Activated naive CD8-positive, alpha-beta T cell treated with anti-CD3 and anti-CD28 coated beads, Interleukin-2, amount 50 U/mL, for 24 hours (primary cell): ENCODE measurements around the gene BCAR3.
A peak's percentile ranks its signal among the peaks of the same experiment; 100 is the strongest.
"Not testable (repeated sequence)": the region's sequence is repeated elsewhere in the genome, so short reads cannot be mapped to it uniquely, and the experiment has no call there.

Experiments
- ATAC-seq: fragments of 150-1000 bp; cut with Tn5 transposase; one replicate; pipeline ENCODE4 v1.10.0; 2021
- DNase-seq: peaks from one replicate; pipeline ENCODE4 v3.0.0; 2021
- H3K27ac Mint-ChIP-seq: one replicate; pipeline ENCODE4 v1.8.0; 2021; ENCODE audit warnings: mild to moderate bottlenecking, mixed read lengths
- H3K27me3 Mint-ChIP-seq: one replicate; pipeline ENCODE4 v1.8.0; 2021; ENCODE audit warnings: mixed read lengths
- H3K36me3 Mint-ChIP-seq: one replicate; pipeline ENCODE4 v1.8.0; 2021; ENCODE audit warnings: low read depth, mixed read lengths
- H3K4me1 Mint-ChIP-seq: one replicate; pipeline ENCODE4 v1.8.0; 2021; ENCODE audit warnings: mixed read lengths
- H3K4me3 Mint-ChIP-seq: one replicate; pipeline ENCODE4 v1.8.0; 2021; ENCODE audit warnings: mild to moderate bottlenecking, moderate library complexity, mixed read lengths
- H3K9me3 Mint-ChIP-seq: one replicate; pipeline ENCODE4 v1.8.0; 2021; ENCODE audit warnings: mixed read lengths

Gene BCAR3

DNA sequence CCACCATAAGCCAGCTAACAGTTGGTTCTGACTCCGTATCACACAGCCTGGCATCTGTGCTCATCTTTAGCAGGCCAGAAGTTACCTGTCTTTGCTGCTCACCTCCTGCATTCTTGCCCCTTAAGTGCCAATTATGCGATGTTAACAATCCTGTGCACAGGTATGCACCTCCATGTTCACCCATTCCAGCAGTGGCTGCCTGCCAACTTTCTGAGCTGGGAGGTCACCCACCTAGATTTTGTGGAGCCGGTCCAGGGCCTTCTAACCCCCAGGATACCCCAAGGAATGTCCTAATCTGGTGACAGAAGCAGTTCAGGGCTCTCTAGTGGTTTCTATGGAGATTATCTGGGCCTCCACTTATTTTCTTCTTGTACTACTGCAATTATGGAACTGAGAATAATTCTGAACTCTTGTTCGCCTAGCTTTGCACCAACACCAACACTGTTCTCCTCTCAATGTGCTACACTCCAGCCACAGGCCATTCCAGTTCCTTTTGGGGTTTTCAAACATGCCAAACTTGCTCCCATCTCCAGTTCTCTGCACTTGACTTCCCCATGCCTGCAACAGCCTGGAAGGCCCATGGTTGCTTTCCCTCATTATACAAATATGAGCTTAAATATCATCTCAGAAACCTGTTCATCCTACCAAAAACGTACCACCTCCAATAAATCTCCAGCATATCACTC, 9.0 kb downstream of the BCAR3 start:
- Mint-ChIP-seq H3K4me1 (no peaks in the 10 kb centered on the region), H3K36me3 (no peaks in the 10 kb centered on the region), H3K27ac (no peak overlapping the region), H3K27me3 (no peaks in the 10 kb centered on the region), H3K9me3 (no peaks in the 10 kb centered on the region), H3K4me3 (no peak overlapping the region)
- DNase-seq = no peak
- no peak for ATAC-seq

DNA sequence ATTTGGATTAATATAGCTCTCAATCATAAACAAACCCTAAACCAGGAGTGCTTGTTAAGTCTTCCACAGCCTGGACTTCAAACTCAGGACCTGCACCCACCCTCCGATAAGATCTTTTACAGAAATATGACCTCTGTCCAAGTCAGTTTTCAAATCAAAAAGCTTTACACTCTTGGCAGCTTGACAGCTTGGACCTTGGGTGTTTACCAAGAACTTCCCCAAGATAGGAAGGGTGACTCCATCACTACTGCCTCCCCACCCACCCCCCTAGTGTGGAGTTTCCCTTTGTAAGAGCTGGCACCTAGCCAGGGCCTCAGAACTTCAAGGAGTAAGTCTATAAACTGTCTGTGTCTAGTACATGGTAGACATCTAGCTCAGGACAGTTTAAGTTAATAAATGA, 9.6 kb downstream of the BCAR3 start:
- H3K36me3 Mint-ChIP-seq = no peaks in the 10 kb centered on the region
- no peaks in the 10 kb centered on the region for H3K4me1 Mint-ChIP-seq
- no peaks in the 10 kb centered on the region for H3K9me3 Mint-ChIP-seq
- ATAC-seq = peak; percentile 7
- no peak for DNase-seq
- H3K27me3 Mint-ChIP-seq = no peaks in the 10 kb centered on the region
- H3K27ac Mint-ChIP-seq = no peak overlapping the region
- H3K4me3 Mint-ChIP-seq = no peak overlapping the region

DNA sequence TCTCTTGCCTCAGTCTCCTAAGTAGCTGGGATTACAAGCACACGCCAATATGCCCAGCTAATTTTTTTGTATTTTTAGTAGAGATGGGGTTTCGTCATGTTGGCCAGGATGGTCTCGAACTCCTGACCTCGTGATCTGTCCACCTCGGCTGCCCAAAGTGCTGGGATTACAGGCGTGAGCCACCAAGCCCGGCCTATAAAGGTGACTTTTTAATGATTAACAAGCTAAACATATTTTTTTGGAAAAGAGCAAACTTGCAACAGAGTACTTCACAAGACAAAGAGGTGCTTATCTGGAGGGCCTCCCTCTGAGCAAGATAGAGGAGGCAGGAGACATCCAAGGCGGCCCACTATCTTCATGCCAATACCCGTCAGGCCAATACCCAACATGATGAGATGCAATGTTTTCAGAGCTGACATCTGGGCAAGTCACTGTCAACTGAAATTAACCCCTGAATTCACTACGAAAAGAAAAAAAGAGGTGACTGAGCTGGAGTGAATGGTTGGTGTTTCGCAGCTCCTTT, 10.5 kb downstream of the BCAR3 start:
- Mint-ChIP-seq H3K4me3 (no peak overlapping the region), H3K4me1 (no peaks in the 10 kb centered on the region), H3K27ac (no peak overlapping the region), H3K9me3 (no peaks in the 10 kb centered on the region), H3K36me3 (no peaks in the 10 kb centered on the region), H3K27me3 (no peaks in the 10 kb centered on the region)
- DNase-seq (no peak), ATAC-seq (no peak)

DNA sequence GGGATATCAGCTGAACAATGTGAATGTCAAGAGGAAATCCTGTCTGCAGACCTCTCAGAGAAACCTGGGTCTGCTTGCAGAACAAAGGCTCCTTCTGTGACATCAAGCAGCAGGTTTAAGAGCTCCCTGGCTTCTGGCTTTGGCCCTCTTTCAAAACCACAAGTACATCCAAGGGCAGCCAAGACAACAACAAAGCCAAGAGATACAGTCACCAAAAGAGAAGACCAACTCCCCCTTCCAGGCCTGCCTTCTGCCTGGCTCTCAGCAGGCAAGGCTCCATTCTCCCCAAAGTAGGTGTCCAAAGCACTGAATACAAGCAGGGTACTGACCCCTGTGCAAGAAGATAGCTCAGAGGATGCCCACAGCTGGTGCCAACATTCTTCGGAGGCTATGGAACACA, 11.5 kb downstream of the BCAR3 start:
- no peak for ATAC-seq
- H3K27me3 Mint-ChIP-seq = no peaks in the 10 kb centered on the region
- no peaks in the 10 kb centered on the region for H3K9me3 Mint-ChIP-seq
- H3K4me1 Mint-ChIP-seq = no peaks in the 10 kb centered on the region
- H3K36me3 Mint-ChIP-seq = no peaks in the 10 kb centered on the region
- DNase-seq = no peak
- H3K27ac Mint-ChIP-seq = no peak overlapping the region
- H3K4me3 Mint-ChIP-seq = no peak overlapping the region

DNA sequence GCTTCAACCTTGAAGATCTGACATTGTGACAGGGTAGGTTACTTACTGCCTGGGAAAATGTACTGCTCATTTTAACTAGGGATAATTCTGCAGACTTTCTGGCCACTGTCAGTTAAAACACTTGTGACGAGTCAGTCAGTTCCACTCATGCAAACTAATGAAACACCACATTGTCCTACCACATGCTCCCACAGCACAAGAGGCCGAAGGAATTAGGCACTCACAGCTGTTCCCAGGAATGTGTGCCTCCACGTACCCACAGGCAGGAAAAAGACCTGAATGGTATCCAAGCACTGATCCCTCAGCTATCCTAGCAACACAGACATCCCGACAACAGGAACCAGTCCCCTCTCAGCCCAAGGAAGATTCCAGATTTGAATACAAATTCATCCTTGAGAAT, 12.3 kb downstream of the BCAR3 start:
- Mint-ChIP-seq H3K4me3 (no peak overlapping the region), H3K27ac (no peak overlapping the region), H3K4me1 (no peaks in the 10 kb centered on the region), H3K27me3 (no peaks in the 10 kb centered on the region), H3K9me3 (no peaks in the 10 kb centered on the region), H3K36me3 (no peaks in the 10 kb centered on the region)
- DNase-seq (no peak), ATAC-seq (no peak)

DNA sequence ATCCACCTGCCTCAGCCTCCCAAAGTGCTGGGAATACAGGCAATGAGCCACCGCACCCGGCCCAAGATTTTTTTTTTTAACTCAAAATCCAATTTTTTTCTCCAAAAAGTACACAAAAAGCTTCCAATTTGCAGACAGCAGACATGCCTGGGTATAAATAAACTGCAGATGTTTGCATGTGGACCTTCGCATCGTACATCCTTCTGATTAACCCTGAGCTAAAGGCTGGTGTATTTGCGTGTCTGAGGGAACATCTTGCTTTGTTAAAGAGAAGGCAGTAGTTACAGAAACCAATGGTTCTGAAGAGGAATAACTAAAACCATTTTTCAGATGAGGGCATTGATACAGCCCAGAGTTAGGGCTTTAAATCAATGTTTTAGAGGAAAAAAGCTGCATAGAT, 12.7 kb downstream of the BCAR3 start:
- Mint-ChIP-seq H3K36me3 (no peaks in the 10 kb centered on the region), H3K9me3 (no peaks in the 10 kb centered on the region), H3K4me1 (no peaks in the 10 kb centered on the region), H3K27ac (no peak overlapping the region), H3K27me3 (no peaks in the 10 kb centered on the region), H3K4me3 (no peak overlapping the region)
- no peak for DNase-seq
- ATAC-seq = no peak

DNA sequence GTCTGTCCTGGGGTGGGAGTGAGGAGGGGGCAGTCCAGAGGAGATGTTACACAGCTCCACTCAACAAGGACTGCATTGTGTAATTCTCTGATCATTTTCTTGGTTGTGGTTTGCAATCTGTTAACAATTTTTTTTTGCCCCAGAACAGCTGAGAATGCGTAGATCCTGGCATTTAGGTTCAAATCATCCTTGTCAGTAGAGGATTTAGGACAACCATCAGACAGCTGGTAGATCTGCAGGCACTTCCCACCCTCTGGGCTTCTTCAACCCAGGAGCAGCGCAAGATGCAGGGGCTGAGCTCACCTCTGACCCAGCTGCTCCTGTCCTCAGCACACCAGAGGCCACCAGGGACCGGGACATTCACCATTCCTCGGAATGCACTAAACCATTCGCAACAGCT, 13.5 kb downstream of the BCAR3 start:
- Mint-ChIP-seq H3K9me3 (no peaks in the 10 kb centered on the region), H3K36me3 (no peaks in the 10 kb centered on the region), H3K27me3 (no peaks in the 10 kb centered on the region), H3K4me3 (no peak overlapping the region), H3K4me1 (no peaks in the 10 kb centered on the region), H3K27ac (no peak overlapping the region)
- no peak for ATAC-seq
- DNase-seq = no peak

DNA sequence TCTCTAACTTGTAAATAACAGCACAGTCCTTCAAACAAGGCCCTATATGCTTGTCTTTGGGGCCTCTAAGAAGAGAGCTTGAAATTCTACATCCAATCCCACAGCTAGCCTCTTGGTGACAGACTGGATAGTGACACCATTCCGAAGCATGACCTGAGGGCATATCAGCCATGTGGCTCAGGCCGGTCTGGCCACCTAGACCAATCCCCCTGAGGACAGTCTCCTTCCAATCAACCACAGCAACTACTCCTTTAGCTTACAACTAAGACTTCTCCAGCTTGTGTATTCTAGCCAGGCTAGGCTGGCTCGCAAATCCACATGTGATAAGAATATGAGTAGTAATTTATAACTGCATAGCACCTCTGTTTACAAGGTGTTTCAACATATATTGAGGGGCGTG, 14.0 kb downstream of the BCAR3 start:
- Mint-ChIP-seq H3K36me3 (no peaks in the 10 kb centered on the region), H3K9me3 (no peaks in the 10 kb centered on the region)
- no peak for ATAC-seq

DNA sequence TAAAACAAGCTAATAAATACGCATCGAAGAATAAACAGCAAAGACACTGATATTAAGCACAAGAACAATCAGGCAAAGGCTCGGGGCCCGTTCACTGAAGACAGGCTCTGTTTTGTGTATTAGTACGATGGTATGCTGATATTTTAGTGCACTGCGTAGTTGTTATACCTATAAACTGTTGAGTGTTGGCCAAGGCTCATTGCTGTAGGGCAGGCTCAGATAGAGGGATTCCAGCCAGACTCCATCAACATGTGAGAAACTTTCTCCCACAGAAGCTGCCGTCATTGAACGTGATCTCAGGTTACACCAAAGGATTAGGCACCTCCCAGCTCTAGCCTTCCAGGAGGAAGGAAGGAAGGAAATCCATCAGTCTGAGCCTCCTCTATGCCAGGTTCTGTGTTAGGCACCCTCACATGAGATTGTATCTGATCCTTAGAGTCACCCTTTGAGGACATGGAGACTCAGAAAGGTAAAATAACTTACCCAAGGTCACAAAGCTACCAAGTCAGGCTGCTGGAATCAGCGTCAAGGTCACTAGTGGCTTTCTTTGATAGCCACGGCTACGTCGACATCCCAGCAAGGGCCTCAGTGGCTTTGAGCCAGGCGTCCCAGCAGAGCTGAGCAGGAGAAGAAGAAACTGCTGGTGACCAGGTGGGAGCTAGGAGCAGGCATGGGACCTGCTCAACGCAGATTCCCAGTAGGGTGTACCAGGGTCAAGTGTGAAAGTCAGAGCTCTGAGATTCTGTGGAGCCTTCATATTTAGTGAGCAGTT, 14.8 kb downstream of the BCAR3 start:
- Mint-ChIP-seq H3K36me3 (no peaks in the 10 kb centered on the region), H3K4me3 (no peak overlapping the region), H3K27ac (no peak overlapping the region), H3K9me3 (no peaks in the 10 kb centered on the region), H3K27me3 (no peaks in the 10 kb centered on the region), H3K4me1 (no peaks in the 10 kb centered on the region)
- DNase-seq (no peak), ATAC-seq (no peak)

More for the DNA sequence above, 14.0 kb downstream of the BCAR3 start:
- H3K27me3 Mint-ChIP-seq = no peaks in the 10 kb centered on the region
- no peak overlapping the region for H3K4me3 Mint-ChIP-seq
- no peak overlapping the region for H3K27ac Mint-ChIP-seq
- no peaks in the 10 kb centered on the region for H3K4me1 Mint-ChIP-seq
- DNase-seq = no peak

DNA sequence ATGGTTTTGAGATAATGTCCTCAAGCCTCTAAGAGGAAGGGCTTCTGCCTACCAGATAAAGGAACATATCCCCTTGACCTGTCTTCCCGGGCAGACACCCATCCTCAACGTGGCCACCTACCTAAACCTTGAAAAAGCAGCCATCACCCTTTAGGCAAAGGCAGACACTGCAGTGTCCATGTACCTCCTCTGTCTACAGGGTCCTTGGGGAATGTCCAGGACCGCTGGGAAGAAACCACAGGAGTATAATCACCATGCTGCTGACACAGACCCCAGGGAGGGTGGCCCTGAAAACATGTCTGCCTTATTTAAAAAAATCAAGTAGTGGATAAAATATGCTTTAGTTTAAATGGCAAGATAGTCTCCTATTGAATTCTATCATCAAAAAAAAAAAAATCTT, 16.6 kb downstream of the BCAR3 start:
- H3K36me3 Mint-ChIP-seq = no peaks in the 10 kb centered on the region

DNA sequence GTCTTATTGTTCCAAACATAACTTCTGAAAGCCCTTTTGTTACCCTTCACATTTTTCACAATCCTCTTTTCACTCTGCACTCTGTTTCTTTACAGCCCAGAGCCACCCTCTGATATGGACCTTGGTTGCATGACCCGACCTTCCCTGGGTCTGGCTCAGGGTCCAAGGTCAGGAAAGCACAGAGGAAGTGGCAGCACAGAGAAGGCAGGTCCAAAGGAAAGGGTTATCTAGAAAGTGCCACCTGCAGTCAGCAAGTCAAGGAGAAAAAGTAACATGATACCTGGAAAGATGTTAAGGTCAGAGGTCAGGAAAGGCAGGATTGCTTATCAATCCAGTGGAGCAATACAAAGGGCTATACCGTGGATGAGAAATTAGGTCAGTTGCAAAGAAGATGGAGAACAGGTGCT, 18.4 kb downstream of the BCAR3 start:
- no peaks in the 10 kb centered on the region for H3K9me3 Mint-ChIP-seq
- no peaks in the 10 kb centered on the region for H3K4me1 Mint-ChIP-seq
- H3K27ac Mint-ChIP-seq = no peak overlapping the region

More for the DNA sequence above, 16.6 kb downstream of the BCAR3 start:
- no peak overlapping the region for H3K27ac Mint-ChIP-seq
- no peaks in the 10 kb centered on the region for H3K27me3 Mint-ChIP-seq
- no peaks in the 10 kb centered on the region for H3K9me3 Mint-ChIP-seq
- no peaks in the 10 kb centered on the region for H3K4me1 Mint-ChIP-seq
- H3K4me3 Mint-ChIP-seq = no peak overlapping the region
- DNase-seq (no peak), ATAC-seq (no peak)

DNA sequence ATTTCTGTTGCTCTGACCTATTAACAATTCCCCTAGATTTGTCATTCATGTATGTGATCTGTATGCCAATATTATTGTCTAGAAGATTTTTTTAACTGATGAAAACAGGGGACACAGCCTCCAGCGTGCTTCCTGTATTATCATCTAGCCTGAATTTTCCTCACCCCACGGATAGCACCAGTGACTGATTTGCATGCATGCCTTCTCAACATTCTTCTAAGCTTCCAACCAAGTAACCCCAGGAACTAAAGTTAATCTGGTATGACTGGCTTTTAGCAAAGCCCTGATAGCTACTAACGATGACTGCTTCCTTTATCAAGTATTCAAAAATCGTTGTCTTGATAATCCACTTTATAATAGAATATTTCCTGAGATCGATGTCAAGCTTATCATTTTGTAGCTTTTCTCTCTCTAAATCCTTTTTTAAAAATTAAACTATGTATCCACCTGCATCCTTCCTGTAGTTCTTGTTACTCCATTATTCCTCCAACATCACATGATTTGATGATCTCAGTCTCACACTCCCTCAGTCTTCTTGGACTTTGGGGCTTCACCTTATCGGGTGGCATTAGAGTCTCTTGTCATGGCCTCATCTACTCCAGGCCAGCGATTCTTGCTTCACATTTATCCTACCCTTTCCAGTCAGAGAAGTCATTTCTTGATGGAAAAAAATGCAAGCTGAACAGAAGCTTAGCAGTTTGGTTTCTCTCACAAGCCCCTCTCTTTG, 19.0 kb downstream of the BCAR3 start:
- Mint-ChIP-seq H3K4me1 (no peaks in the 10 kb centered on the region), H3K36me3 (no peaks in the 10 kb centered on the region), H3K27ac (no peak overlapping the region), H3K27me3 (no peaks in the 10 kb centered on the region), H3K9me3 (no peaks in the 10 kb centered on the region), H3K4me3 (no peak overlapping the region)
- DNase-seq (no peak), ATAC-seq (no peak)

More for the DNA sequence above, 18.4 kb downstream of the BCAR3 start:
- DNase-seq (no peak), ATAC-seq (no peak)
- H3K27me3 Mint-ChIP-seq = no peaks in the 10 kb centered on the region
- no peak overlapping the region for H3K4me3 Mint-ChIP-seq
- no peaks in the 10 kb centered on the region for H3K36me3 Mint-ChIP-seq

DNA sequence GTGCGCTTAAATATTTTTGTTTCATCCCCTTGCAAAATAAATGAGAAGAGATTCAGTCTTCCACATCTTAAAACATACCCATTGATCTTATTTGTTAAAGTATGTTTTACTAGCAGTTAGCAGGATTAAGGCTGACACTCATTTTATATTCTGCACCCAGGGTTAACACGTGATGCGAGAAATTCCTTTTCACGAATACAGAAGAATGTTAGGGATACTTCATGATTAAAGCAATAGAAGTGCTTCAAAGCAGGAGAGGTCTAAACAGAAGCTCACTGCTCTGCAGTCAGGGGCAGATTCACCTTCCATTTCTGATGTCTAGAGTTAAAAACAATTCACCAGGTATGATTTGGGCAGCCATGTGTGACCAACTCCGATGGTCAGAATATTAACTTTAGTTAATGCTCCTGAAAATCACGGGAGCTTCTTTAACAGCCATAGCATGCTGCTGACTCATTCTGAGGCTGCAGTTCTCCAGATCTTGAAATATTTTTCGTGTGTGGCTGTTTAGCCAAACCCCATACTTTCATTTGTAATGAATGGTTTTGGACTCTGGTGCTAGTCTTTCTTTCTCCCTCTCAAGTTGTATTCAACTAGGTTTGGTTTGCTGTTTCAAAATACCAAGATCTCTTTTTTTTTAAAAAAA, 19.7 kb downstream of the BCAR3 start:
- H3K27ac Mint-ChIP-seq = no peak overlapping the region
- no peak for ATAC-seq
- H3K4me1 Mint-ChIP-seq = no peaks in the 10 kb centered on the region
- no peak overlapping the region for H3K4me3 Mint-ChIP-seq
- DNase-seq = no peak
- no peaks in the 10 kb centered on the region for H3K27me3 Mint-ChIP-seq
- H3K9me3 Mint-ChIP-seq = no peaks in the 10 kb centered on the region
- H3K36me3 Mint-ChIP-seq = no peaks in the 10 kb centered on the region

DNA sequence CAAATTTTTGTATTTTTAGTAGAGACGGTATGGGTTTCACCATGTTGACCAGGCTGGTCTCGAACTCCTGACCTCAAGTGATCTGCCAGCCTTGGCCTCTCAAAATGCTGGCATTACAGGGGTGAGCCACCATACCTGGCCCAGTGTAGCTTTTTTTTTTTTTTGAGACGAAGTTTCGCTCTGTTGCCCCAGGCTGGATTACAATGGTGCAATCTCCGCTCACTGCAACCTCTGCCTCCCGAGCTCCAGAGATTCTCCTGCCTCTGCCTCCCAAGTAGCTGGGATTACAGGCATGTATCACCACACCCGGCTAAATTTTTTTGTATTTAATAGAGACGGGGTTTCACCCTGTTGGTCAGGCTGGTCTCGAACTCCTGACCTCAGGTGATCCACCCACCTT, 20.3 kb downstream of the BCAR3 start:
- not testable (repeated sequence) for H3K4me1 Mint-ChIP-seq, H3K27ac Mint-ChIP-seq, H3K9me3 Mint-ChIP-seq, ATAC-seq, H3K36me3 Mint-ChIP-seq, H3K4me3 Mint-ChIP-seq, DNase-seq, H3K27me3 Mint-ChIP-seq
